C4-2B (cell line): ENCODE data around the gene ATP2B2.

ENCODE experiments used
- CTCF ChIP-seq: fragments of 450-650 bp; conservative IDR thresholded peaks from 2 replicates; pipeline ENCODE4 v1.5.1; 2017; ENCODE audit warnings: mild to moderate bottlenecking
- ZFX ChIP-seq: fragments of 450-650 bp; IDR thresholded peaks from 2 replicates; pipeline ENCODE4 v1.6.1; 2017

- TF ChIP-seq CTCF (no peak), ZFX (no peak)
Observed at GRCh38 chr3:10300087-10300486, 205.3 kb downstream of the ATP2B2 start.
